Dedifferentiated amniotic fluid mesenchymal stem cell (primary cell): ENCODE measurements around the gene CERCAM.
"Not testable (repeated sequence)": the region's sequence is repeated elsewhere in the genome, so short reads cannot be mapped to it uniquely, and the experiment has no call there.

Experiments
- DNase-seq: peaks from one replicate; pipeline ENCODE4 v3.0.0-alpha.2; 2016; ENCODE audit errors: extremely low spot score

Gene CERCAM

GRCh38 chr9:128392302-128393144, 28.1 kb upstream of the CERCAM start:
- no peak for DNase-seq

- DNase-seq, result no peak
Observed at GRCh38 chr9:128393145-128393775, 27.4 kb upstream of the CERCAM start.

GRCh38 chr9:128393970-128394369, 26.7 kb upstream of the CERCAM start:
- no peak for DNase-seq

GRCh38 chr9:128394379-128395168, 26.1 kb upstream of the CERCAM start:
- DNase-seq, result no peak

- DNase-seq, result no peak
Observed at GRCh38 chr9:128396970-128397613, 23.6 kb upstream of the CERCAM start.

GRCh38 chr9:128397831-128398230, 22.8 kb upstream of the CERCAM start:
- no peak for DNase-seq

- no peak for DNase-seq
Observed at GRCh38 chr9:128399861-128400260, 20.8 kb upstream of the CERCAM start.

GRCh38 chr9:128404560-128404959, 16.1 kb upstream of the CERCAM start:
- no peak for DNase-seq

GRCh38 chr9:128405077-128405779, 15.4 kb upstream of the CERCAM start:
- no peak for DNase-seq

- no peak for DNase-seq
Observed at GRCh38 chr9:128405780-128406171, 14.9 kb upstream of the CERCAM start.

- no peak for DNase-seq
Observed at GRCh38 chr9:128406848-128407391, 13.7 kb upstream of the CERCAM start.

GRCh38 chr9:128408963-128409431, 11.7 kb upstream of the CERCAM start:
- DNase-seq, result no peak

- no peak for DNase-seq
Observed at GRCh38 chr9:128409450-128409849, 11.2 kb upstream of the CERCAM start.

GRCh38 chr9:128409978-128410377, 10.7 kb upstream of the CERCAM start:
- no peak for DNase-seq

- no peak for DNase-seq
Observed at GRCh38 chr9:128411364-128412119, 9.1 kb upstream of the CERCAM start.

GRCh38 chr9:128412120-128412790, 8.4 kb upstream of the CERCAM start:
- no peak for DNase-seq

GRCh38 chr9:128413728-128414127, 6.9 kb upstream of the CERCAM start:
- DNase-seq, result not testable (repeated sequence)

GRCh38 chr9:128414461-128414860, 6.2 kb upstream of the CERCAM start:
- no peak for DNase-seq

- no peak for DNase-seq
Observed at GRCh38 chr9:128415281-128415680, 5.4 kb upstream of the CERCAM start.

GRCh38 chr9:128416014-128416413, 4.6 kb upstream of the CERCAM start:
- no peak for DNase-seq
